ENCODE data around the gene RHOBTB1. TPM values are rescaled to one million over a fixed set of nuclear protein-coding genes. Genes with fewer than 3 reads are reported as not detected.

Gene RHOBTB1
- total and polyA plus RNA-seq, 9 of the 15 experiments (the other 6 are each of a cell fraction or from before 2014, with no cell fraction given): 1.7 to 11.7 (median 9.3) TPM

GRCh38 chr10:60862517-60862916 is 81.5 kb downstream of the RHOBTB1 start (continued):
- TF ChIP-seq TAF1 (IDR thresholded peaks at IDR 0.05; ENCODE audit: control insufficient read depth, extremely low read depth, insufficient read depth, low read length, severe bottlenecking) (no peak), TGIF2 (CRISPR knock-in tag; IDR thresholded peaks at IDR 0.05) (no peak), ZNF583 (CRISPR knock-in tag; IDR thresholded peaks at IDR 0.05) (no peak), THRAP3 (IDR thresholded peaks at IDR 0.05; ENCODE audit: borderline replicate concordance) (0 out of 2 replicates have a peak, but pooled peaks have one; percentile 54), MTA2 (IDR thresholded peaks at IDR 0.05; ENCODE audit: low read depth) (no peak), ZNF217 (CRISPR knock-in tag; IDR thresholded peaks at IDR 0.05) (no peak), SP1 (CRISPR knock-in tag; IDR thresholded peaks at IDR 0.05) (no peak), RAD51 (IDR thresholded peaks at IDR 0.05; ENCODE audit: borderline replicate concordance, low read depth) (no peak), FOXA3 (CRISPR knock-in tag; conservative IDR thresholded peaks at IDR 0.05 in 1 of 2, IDR thresholded peaks at IDR 0.05 in 1 of 2) (no peak), ZKSCAN8 (CRISPR knock-in tag; IDR thresholded peaks at IDR 0.05) (no peak), FOSL1 (tag; conservative IDR thresholded peaks at IDR 0.05) (no peak), OTX1 (CRISPR knock-in tag; IDR thresholded peaks at IDR 0.05) (0 out of 2 replicates have a peak, but pooled peaks have one; percentile 26), EP400 (IDR thresholded peaks at IDR 0.05) (no peak), HMGXB4 (CRISPR knock-in tag; IDR thresholded peaks at IDR 0.05) (no peak), ZNF316 (IDR thresholded peaks at IDR 0.05) (no peak), NRF1 (conservative IDR thresholded peaks at IDR 0.05 in 1 of 2, IDR thresholded peaks at IDR 0.05 in 1 of 2) (no peak), MXI1 (IDR thresholded peaks at IDR 0.05; ENCODE audit: low read depth, low read length) (no peak), ELF4 (CRISPR knock-in tag; IDR thresholded peaks at IDR 0.05) (peak; percentile 65; the same call in 1 of the 2 replicates)

All from K562 (cell line).